Natural killer cell (primary cell): Measurements from ENCODE around the gene PTH2R. TPM values are rescaled to one million over a fixed set of nuclear protein-coding genes. Genes with fewer than 3 reads are reported as not detected.
"Not testable (repeated sequence)": the region's sequence is repeated elsewhere in the genome, so short reads cannot be mapped to it uniquely, and the experiment has no call there.

ENCODE experiments used
- ATAC-seq, 3 donors: fragments of 150-1000 bp in 2 of 3; fragments of 200-7000 bp in 1 of 3; cut with Tn5 transposase; 1 replicate in 1 of 3; 2 replicates in 2 of 3; pipeline ENCODE4 v1.10.0; 2021; ENCODE audit warnings: mild to moderate bottlenecking in 2 of 3, moderate library complexity in 2 of 3
- DNase-seq, 2 donors: peaks; one replicate each; pipeline versions ENCODE4 v3.0.0 to v3.0.0-alpha.2; 2013 to 2021; ENCODE audit warnings: mixed read lengths in 1 of 2
- H3K27ac ChIP-seq: one replicate; pipeline ENCODE4 v1.5.1; 2013; ENCODE audit warnings: mild to moderate bottlenecking, low read length
- H3K27me3 ChIP-seq: one replicate; pipeline ENCODE4 v1.6.1; 2013; ENCODE audit warnings: low read length; ENCODE audit not compliant: control insufficient read depth, insufficient read depth
- H3K36me3 ChIP-seq: one replicate; pipeline ENCODE4 v1.6.1; 2013; ENCODE audit warnings: low read length; ENCODE audit not compliant: control insufficient read depth, insufficient read depth
- H3K4me1 ChIP-seq: one replicate; pipeline ENCODE4 v1.6.1; 2013; ENCODE audit warnings: low read length; ENCODE audit not compliant: control insufficient read depth, insufficient read depth
- H3K4me3 ChIP-seq: one replicate; pipeline ENCODE4 v1.5.1; 2013; ENCODE audit warnings: low read length
- H3K9me3 ChIP-seq: one replicate; pipeline ENCODE4 v1.6.1; 2013; ENCODE audit warnings: low read length; ENCODE audit not compliant: control insufficient read depth, insufficient read depth
- H3K27ac Mint-ChIP-seq, 2 donors: one replicate each; pipeline ENCODE4 v1.8.0; 2022; ENCODE audit warnings: mild to moderate bottlenecking in 2 of 2, mixed read lengths in 2 of 2, moderate library complexity in 1 of 2
- H3K27me3 Mint-ChIP-seq, 2 donors: one replicate each; pipeline ENCODE4 v1.8.0; 2022; ENCODE audit warnings: low read depth in 2 of 2, mixed read lengths in 2 of 2
- H3K36me3 Mint-ChIP-seq: one replicate; pipeline ENCODE4 v1.8.0; 2022; ENCODE audit warnings: mixed read lengths
- H3K4me1 Mint-ChIP-seq, 2 donors: one replicate each; pipeline ENCODE4 v1.8.0; 2022; ENCODE audit warnings: mixed read lengths in 2 of 2
- H3K4me3 Mint-ChIP-seq: one replicate; pipeline ENCODE4 v1.8.0; 2022; ENCODE audit warnings: mild to moderate bottlenecking, moderate library complexity, mixed read lengths
- H3K9me3 Mint-ChIP-seq, 2 donors: one replicate each; pipeline ENCODE4 v1.8.0; 2022; ENCODE audit warnings: mixed read lengths in 2 of 2
- CTCF ChIP-seq: fragments of 200-600 bp; IDR thresholded peaks from one replicate; pipeline ENCODE4 v1.8.0; 2022; ENCODE audit warnings: antibody characterized with exemption
- WGBS: methylation state at CpG from one replicate; pipeline ENCODE4 v1.1.7; 2013; ENCODE audit warnings: missing lambda C conversion rate; ENCODE audit not compliant: insufficient coverage; 5-methylcytosine and 5-hydroxymethylcytosine counted together
- intact Hi-C: fragments of 100-400 bp; cut with micrococcal nuclease; formaldehyde crosslinking; loops from one replicate; pipeline ENCODE4 v1.14.2; 2022
- total RNA-seq, 4 donors: library from RNA; stranded (reverse); fragments of 120-200 nt in 1 of 4; gene quantifications; one replicate each; pipeline versions ENCODE4 v1.2.3 to v1.2.4, GENCODE V29; 2013 to 2022

The PTH2R gene
- total RNA-seq, 3 donors from 2014 or later (not counting 1 experiment from before 2014, with no cell fraction given) = 0.50 to 0.65 (median 0.61) TPM

GRCh38 chr2:208511016-208511415, 104.4 kb downstream of the PTH2R start:
- Histone ChIP-seq H3K27ac (no peak overlapping the region), H3K4me1 (no peaks in the 10 kb centered on the region), H3K9me3 (no peaks in the 10 kb centered on the region), H3K27me3 (no peaks in the 10 kb centered on the region), H3K4me3 (no peak overlapping the region), H3K36me3 (no peaks in the 10 kb centered on the region)
- WGBS = 96% methylated on average over 2 of the region's 3 CpGs
- Mint-ChIP-seq H3K4me1 (no peaks in the 10 kb centered on the region), H3K27ac (no peak overlapping the region), H3K36me3 (no peaks in the 10 kb centered on the region), H3K9me3 (peaks cover 14 to 16% of the 10 kb centered on the region in 2 donors), H3K27me3 (no peaks in the 10 kb centered on the region), H3K4me3 (no peak overlapping the region)
- intact Hi-C loops = no loop called here
- DNase-seq = no peak
- no peak for ATAC-seq
- no peak for TF ChIP-seq CTCF

- Histone ChIP-seq H3K4me3 (no peak overlapping the region), H3K27me3 (no peaks in the 10 kb centered on the region), H3K9me3 (no peaks in the 10 kb centered on the region), H3K4me1 (no peaks in the 10 kb centered on the region), H3K27ac (no peak overlapping the region), H3K36me3 (no peaks in the 10 kb centered on the region)
- no peak overlapping the region for H3K4me3 Mint-ChIP-seq
- no peaks in the 10 kb centered on the region for H3K36me3 Mint-ChIP-seq
- intact Hi-C loops = no loop called here
- H3K27me3 Mint-ChIP-seq = no peaks in the 10 kb centered on the region
- H3K4me1 Mint-ChIP-seq = no peaks in the 10 kb centered on the region
- 75% methylated on average over 1 of the region's 1 CpG for WGBS
- peaks cover 13 to 14% of the 10 kb centered on the region in 2 donors for H3K9me3 Mint-ChIP-seq
- no peak for TF ChIP-seq CTCF
- H3K27ac Mint-ChIP-seq = no peak overlapping the region
- no peak for DNase-seq
- ATAC-seq = no peak
These were observed 105.0 kb downstream of the PTH2R start for GRCh38 chr2:208511573-208511972.

- H3K4me1 ChIP-seq = no peaks in the 10 kb centered on the region
- no peak overlapping the region for H3K4me3 ChIP-seq
- no peaks in the 10 kb centered on the region for H3K36me3 Mint-ChIP-seq
- H3K27me3 Mint-ChIP-seq = no peaks in the 10 kb centered on the region
- intact Hi-C loops = no loop called here
- no peak overlapping the region for H3K27ac Mint-ChIP-seq
- ATAC-seq = no peak
- H3K4me3 Mint-ChIP-seq = no peak overlapping the region
- DNase-seq = no peak
- no peaks in the 10 kb centered on the region for H3K27me3 ChIP-seq
- no peaks in the 10 kb centered on the region for H3K4me1 Mint-ChIP-seq
- H3K27ac ChIP-seq = no peak overlapping the region
- no peak for TF ChIP-seq CTCF
- no peaks in the 10 kb centered on the region for H3K9me3 ChIP-seq
- H3K36me3 ChIP-seq = no peaks in the 10 kb centered on the region
- 79% methylated on average over 1 of the region's 1 CpG for WGBS
- peaks cover 6 to 10% of the 10 kb centered on the region in 2 donors for H3K9me3 Mint-ChIP-seq
These were observed 108.5 kb downstream of the PTH2R start for GRCh38 chr2:208515099-208515498.

- H3K27me3 ChIP-seq, H3K27ac ChIP-seq, H3K4me3 Mint-ChIP-seq, H3K36me3 ChIP-seq, DNase-seq, H3K36me3 Mint-ChIP-seq, H3K4me1 ChIP-seq, intact Hi-C loops, H3K27ac Mint-ChIP-seq, H3K9me3 ChIP-seq, ATAC-seq, H3K27me3 Mint-ChIP-seq, H3K4me1 Mint-ChIP-seq, H3K4me3 ChIP-seq: not testable (repeated sequence)
- H3K9me3 Mint-ChIP-seq = peaks cover 12 to 13% of the 10 kb centered on the region in 2 donors
These were observed 116.5 kb downstream of the PTH2R start for GRCh38 chr2:208523069-208523468.

GRCh38 chr2:208525165-208525564, 118.6 kb downstream of the PTH2R start:
- H3K4me1 ChIP-seq, H3K27ac Mint-ChIP-seq, H3K4me3 Mint-ChIP-seq, H3K36me3 ChIP-seq, H3K27me3 Mint-ChIP-seq, H3K27ac ChIP-seq, H3K4me1 Mint-ChIP-seq, ATAC-seq, H3K4me3 ChIP-seq, intact Hi-C loops, DNase-seq, H3K9me3 ChIP-seq, H3K27me3 ChIP-seq, H3K36me3 Mint-ChIP-seq: not testable (repeated sequence)
- peaks cover 11 to 13% of the 10 kb centered on the region in 2 donors for H3K9me3 Mint-ChIP-seq
- WGBS = 85% methylated on average over 6 of the region's 6 CpGs
